H1 (cell line): ENCODE measurements around the gene RALY.

ENCODE experiments used
- CREB1 ChIP-seq: IDR thresholded peaks from 2 replicates; pipeline ENCODE4 v1.6.1; 2012; ENCODE audit warnings: inconsistent platforms
- CTCF ChIP-seq, 3 experiments: IDR thresholded peaks; 1 replicate in 2 of 3; 2 replicates in 1 of 3; pipeline versions ENCODE4 v1.5.1 to v1.6.1; 2011; ENCODE audit warnings: low read length in 3 of 3, mild to moderate bottlenecking in 3 of 3, inconsistent platforms in 2 of 3, low read depth in 1 of 3, moderate library complexity in 1 of 3; ENCODE audit not compliant: insufficient read depth in 1 of 3; ENCODE audit errors: control extremely low read depth in 1 of 3
- EZH2 ChIP-seq: fragments of 200-600 bp; sonication (generic); IDR thresholded peaks from 2 replicates; pipeline ENCODE4 v1.7.1; 2012; ENCODE audit warnings: low read depth, mild to moderate bottlenecking, moderate library complexity, low read length, inconsistent platforms; ENCODE audit not compliant: severe bottlenecking
- RAD21 ChIP-seq, 2 experiments: IDR thresholded peaks in 1 of 2; conservative IDR thresholded peaks in 1 of 2; 2 replicates each; pipeline ENCODE4 v1.6.1; 2011; ENCODE audit warnings: low read depth in 2 of 2, low read length in 2 of 2, improper control_type of control experiment in 1 of 2, inconsistent platforms in 1 of 2, mild to moderate bottlenecking in 1 of 2, moderate library complexity in 1 of 2
- ZNF274 ChIP-seq: IDR thresholded peaks from 2 replicates; pipeline ENCODE4 v1.7.0; 2012; ENCODE audit warnings: low read length, borderline replicate concordance; ENCODE audit errors: extremely low read depth
- TF ChIP-seq, protein P1 (sequence below): IDR thresholded peaks from 2 replicates; pipeline ENCODE4 v1.6.1; 2012; ENCODE audit warnings: inconsistent platforms

DNA sequence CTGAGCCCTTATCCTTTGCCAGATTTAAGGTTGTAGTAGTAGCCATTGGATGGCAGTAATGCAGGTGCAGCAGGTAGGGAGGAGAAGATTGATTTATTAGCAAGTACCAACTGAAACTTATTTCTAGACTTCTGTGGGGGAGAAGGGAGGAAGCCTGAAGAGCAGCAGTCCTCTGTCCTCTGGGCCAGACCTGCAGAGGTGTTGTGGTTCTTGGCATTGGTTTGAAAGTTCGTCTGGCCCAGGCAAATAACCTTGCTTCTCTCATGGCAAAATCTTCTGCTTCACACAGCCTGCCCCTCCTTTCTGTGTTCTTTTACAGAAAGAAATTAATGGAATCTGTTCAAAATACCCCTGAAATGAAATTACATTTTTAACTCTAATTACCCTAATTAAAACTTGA lies 24.5 kb downstream of the RALY start:
- TF ChIP-seq CTCF (IDR thresholded peaks at IDR 0.05; ENCODE audit: control extremely low read depth in 1 of 3, insufficient read depth in 1 of 3, low read depth in 1 of 3, low read length in 3 of 3) (no peak), RAD21 (IDR thresholded peaks at IDR 0.05 in 1 of 2, conservative IDR thresholded peaks at IDR 0.05 in 1 of 2; ENCODE audit: low read depth in 2 of 2, low read length in 2 of 2) (no peak), CREB1 (no peak), EZH2 (no peak), ZNF274 (no peak)
- TF ChIP-seq, protein P1, sequence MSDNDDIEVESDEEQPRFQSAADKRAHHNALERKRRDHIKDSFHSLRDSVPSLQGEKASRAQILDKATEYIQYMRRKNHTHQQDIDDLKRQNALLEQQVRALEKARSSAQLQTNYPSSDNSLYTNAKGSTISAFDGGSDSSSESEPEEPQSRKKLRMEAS, result no peak
